Type B pancreatic cell (in vitro differentiated cells): ENCODE measurements around the gene PROSER2. TPM values are rescaled to one million over a fixed set of nuclear protein-coding genes. Genes with fewer than 3 reads are reported as not detected.
A peak's percentile ranks its signal among the peaks of the same experiment; 100 is the strongest.

Experiments used
- DNase-seq: peaks from one replicate; pipeline ENCODE4 v3.0.0; 2021; ENCODE audit warnings: mixed read lengths; ENCODE audit not compliant: unreplicated experiment; ENCODE audit errors: extremely low spot score
- H3K27ac Mint-ChIP-seq: 2 replicates; pipeline ENCODE4 v1.8.0; 2021; ENCODE audit warnings: mild to moderate bottlenecking, mixed read lengths
- H3K27me3 Mint-ChIP-seq: 2 replicates; pipeline ENCODE4 v1.8.0; 2021; ENCODE audit warnings: mixed read lengths
- H3K36me3 Mint-ChIP-seq: 2 replicates; pipeline ENCODE4 v1.8.0; 2021; ENCODE audit warnings: mixed read lengths
- H3K4me1 Mint-ChIP-seq: one replicate; pipeline ENCODE4 v1.8.0; 2021; ENCODE audit warnings: mixed read lengths; ENCODE audit not compliant: unreplicated experiment
- H3K4me3 Mint-ChIP-seq: 2 replicates; pipeline ENCODE4 v1.8.0; 2021; ENCODE audit warnings: mild to moderate bottlenecking, mixed read lengths
- H3K9me3 Mint-ChIP-seq: 2 replicates; pipeline ENCODE4 v1.8.0; 2021; ENCODE audit warnings: mixed read lengths
- CTCF ChIP-seq: fragments of 200-600 bp; sonication (generic); conservative IDR thresholded peaks from 2 replicates; pipeline ENCODE4 v1.5.0; 2021; ENCODE audit warnings: antibody characterized with exemption, mild to moderate bottlenecking
- total RNA-seq: library from RNA; stranded (reverse); gene quantifications from 2 replicates; pipeline ENCODE4 v1.2.1, GENCODE V29; 2021; ENCODE audit warnings: low replicate concordance

The PROSER2 gene
- total RNA-seq, 1 donor from 2014 or later, result 6.7 TPM

- no peaks in the 10 kb centered on the region for H3K9me3 Mint-ChIP-seq
- H3K36me3 Mint-ChIP-seq, result no peaks in the 10 kb centered on the region
- H3K4me1 Mint-ChIP-seq, result peaks cover 41% of the 10 kb centered on the region
- no peak overlapping the region for H3K4me3 Mint-ChIP-seq
- TF ChIP-seq CTCF, result no peak
- no peak for DNase-seq
- peaks cover 24% of the 10 kb centered on the region for H3K27me3 Mint-ChIP-seq
- H3K27ac Mint-ChIP-seq, result no peak overlapping the region
Observed at GRCh38 chr10:11828682-11829284, 5.6 kb downstream of the PROSER2 start.

GRCh38 chr10:11830836-11831519 is 7.8 kb downstream of the PROSER2 start:
- Mint-ChIP-seq H3K27me3 (peaks cover 3% of the 10 kb centered on the region), H3K4me1 (peaks cover 27% of the 10 kb centered on the region), H3K4me3 (peak overlapping the region; percentile 70), H3K9me3 (no peaks in the 10 kb centered on the region), H3K36me3 (no peaks in the 10 kb centered on the region), H3K27ac (peak overlapping the region; percentile 93)
- no peak for DNase-seq
- TF ChIP-seq CTCF, result no peak

GRCh38 chr10:11831520-11831951 is 8.4 kb downstream of the PROSER2 start:
- Mint-ChIP-seq H3K9me3 (no peaks in the 10 kb centered on the region), H3K27ac (peak overlapping the region; percentile 93), H3K4me1 (peaks cover 24% of the 10 kb centered on the region), H3K36me3 (no peaks in the 10 kb centered on the region), H3K27me3 (no peaks in the 10 kb centered on the region), H3K4me3 (peak overlapping the region; percentile 70)
- no peak for TF ChIP-seq CTCF
- no peak for DNase-seq

- H3K4me1 Mint-ChIP-seq, result peaks cover 24% of the 10 kb centered on the region
- H3K27ac Mint-ChIP-seq, result peak overlapping the region; percentile 93
- no peak for TF ChIP-seq CTCF
- DNase-seq, result no peak
- H3K27me3 Mint-ChIP-seq, result no peaks in the 10 kb centered on the region
- peak overlapping the region; percentile 33 for H3K4me3 Mint-ChIP-seq
- H3K9me3 Mint-ChIP-seq, result no peaks in the 10 kb centered on the region
- H3K36me3 Mint-ChIP-seq, result no peaks in the 10 kb centered on the region
Observed at GRCh38 chr10:11832042-11832441, 8.9 kb downstream of the PROSER2 start.

GRCh38 chr10:11835061-11835460 is 11.9 kb downstream of the PROSER2 start:
- Mint-ChIP-seq H3K27ac (no peak overlapping the region), H3K9me3 (no peaks in the 10 kb centered on the region), H3K4me3 (no peak overlapping the region), H3K36me3 (peaks cover 3% of the 10 kb centered on the region), H3K27me3 (no peaks in the 10 kb centered on the region), H3K4me1 (peaks cover 28% of the 10 kb centered on the region)
- no peak for TF ChIP-seq CTCF
- no peak for DNase-seq
